Measurements from ENCODE around the gene TRANK1.
"Not testable (repeated sequence)": the region's sequence is repeated elsewhere in the genome, so short reads cannot be mapped to it uniquely, and the experiment has no call there.

The TRANK1 gene

DNA sequence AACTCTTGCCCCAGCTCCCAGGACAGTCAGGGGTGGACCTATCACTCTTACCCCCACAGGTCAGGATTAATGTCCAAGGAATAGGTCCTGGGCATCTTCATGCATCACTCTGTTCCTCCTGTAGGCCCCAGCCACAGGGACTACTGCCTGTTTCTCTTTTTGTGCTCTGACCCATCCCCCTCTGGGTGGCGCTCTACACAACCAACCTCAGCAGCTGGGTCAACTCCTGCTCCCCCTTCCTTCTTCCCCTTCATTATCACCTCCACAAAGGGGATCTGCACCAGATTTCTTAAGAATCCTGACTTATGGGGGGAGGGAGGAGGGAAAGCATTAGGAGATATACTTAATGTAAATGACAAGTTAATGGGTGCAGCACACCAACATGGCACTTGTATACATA, 12.2 kb upstream of the TRANK1 start:
- DNase-seq (ENCODE audit: low spot score) = no peak

DNA sequence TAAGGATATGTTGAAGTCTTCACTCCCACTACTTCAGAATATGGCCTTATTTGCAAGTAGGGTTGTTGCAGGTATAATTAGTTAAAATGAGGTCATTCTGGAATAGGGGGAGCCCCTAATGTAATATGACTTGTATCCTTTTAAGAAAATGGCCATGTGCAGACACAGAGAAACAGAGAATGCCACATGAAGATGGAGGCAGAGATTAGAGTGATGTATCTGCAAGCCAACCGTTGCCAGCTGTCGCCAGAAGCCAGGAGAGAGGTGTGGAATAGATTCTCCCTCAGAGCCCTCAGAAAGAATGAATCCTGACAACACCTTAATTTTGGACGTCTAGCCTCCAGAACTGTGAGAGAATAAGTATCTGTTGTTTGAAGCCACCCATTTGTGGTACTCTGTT, 11.3 kb upstream of the TRANK1 start:
- no peak for DNase-seq (ENCODE audit: low spot score)

DNA sequence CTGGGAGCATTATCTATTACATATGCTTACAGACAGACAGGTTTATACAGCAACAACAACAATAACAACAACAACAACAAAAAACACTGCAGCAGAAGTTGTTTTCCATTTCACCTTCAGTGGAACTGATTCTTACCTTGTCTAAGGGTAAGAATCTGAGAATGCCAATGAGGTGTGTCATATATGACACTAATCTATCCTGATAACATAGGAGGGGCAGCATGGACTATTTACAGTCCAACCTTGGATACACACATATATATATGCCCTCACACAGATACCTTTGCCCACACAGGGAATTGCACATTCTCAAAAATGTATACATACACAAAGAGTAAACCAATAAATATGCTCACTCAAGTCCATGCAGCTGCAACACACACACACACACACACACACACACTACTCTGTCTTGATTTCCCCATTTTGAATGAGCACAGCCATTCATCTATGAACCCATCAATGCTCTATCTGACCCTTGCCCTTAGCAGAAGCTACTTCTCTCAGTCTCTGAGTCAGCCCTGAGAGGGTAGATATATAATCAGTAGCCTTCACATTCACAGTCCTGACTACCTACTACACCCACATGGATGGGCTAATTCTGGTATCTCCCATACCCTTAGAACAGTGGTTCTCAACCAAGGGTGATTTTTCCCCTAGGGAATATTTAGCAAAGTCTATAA, 9.7 kb upstream of the TRANK1 start:
- DNase-seq (ENCODE audit: low spot score) = no peak

DNA sequence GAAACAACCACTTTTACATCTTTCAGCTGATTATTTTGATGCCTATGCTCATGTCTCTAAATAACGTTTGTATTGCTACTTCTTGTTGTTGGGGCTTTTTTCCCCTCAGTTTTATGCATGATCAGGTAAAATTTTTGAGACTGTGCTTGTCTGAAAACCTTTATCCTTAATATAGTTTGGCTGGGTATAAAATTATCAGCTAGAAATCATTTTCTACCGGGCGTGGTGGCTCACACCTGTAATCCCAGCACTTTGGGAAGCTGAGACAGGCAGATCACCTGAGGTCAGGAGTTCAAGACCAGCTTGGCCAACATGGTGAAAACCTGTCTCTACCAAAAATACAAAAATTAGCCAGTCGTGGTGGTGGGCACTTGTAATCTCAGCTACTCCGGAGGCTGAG, 3.0 kb upstream of the TRANK1 start:
- not testable (repeated sequence) for DNase-seq (ENCODE audit: low spot score)

DNA sequence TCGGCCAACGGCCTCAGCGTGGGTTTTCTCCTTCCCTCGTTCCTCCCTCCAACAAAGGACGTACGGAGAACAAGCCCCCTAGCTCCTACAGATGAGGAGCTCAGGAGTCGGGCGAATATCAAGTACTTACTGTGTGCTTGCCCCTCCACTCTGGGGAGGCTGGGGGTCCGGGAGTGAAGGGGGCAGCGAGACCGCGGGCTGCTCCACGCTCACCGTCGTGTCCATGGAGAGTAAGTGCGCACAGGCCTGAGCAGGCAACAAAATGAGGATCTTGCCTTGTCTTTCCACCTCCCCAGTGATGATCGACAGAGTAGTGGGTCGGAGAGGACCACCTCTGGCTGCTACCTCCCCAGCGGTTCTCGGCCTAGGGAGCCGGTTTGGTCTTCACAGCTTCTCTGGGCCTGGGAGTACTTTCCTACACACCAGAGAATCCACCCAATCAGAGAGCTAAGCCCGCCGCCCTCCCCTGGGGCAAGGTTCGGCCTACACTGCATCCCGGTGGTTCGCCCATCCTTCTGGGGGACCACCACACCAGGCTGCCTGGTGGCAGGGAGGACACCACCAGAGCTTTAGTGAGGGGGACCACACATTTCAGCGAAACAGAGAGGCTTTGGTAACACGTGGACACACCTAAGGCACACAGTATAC, 603 bp upstream of the TRANK1 start:
- DNase-seq (ENCODE audit: low spot score) = no peak

DNA sequence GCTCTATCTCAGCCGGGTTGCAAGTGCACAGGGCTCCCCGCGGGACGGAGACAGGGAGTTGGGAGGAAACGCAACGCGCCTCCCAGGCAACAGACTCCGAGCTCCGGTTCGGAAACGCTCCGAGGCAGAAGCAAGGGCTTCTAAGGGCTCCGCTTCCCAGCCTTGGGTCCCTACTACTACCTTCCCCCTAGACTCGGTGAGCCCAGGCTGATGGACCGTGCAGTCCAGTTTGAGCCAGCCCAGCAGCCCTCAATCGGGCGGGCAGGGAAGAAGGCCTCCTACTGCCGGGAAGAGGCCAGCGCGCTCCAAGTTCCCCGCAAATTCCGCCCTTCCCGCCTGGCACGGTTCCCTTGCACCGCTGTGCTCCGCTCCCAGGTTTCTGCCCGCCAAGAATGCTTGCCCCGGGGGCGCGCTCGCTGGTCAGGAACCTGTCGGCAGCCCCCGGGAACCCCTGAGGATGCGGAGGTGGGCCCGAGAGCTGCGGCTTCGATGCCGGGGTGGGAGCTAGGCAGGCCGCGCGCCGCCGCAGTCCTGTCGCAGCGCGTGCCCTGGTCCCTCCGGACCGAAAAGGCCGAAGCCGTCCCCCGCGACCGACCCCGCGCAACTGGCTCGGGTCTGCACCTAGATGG, 728 bp downstream of the TRANK1 start:
- DNase-seq (ENCODE audit: low spot score) = peak; percentile 42

DNA sequence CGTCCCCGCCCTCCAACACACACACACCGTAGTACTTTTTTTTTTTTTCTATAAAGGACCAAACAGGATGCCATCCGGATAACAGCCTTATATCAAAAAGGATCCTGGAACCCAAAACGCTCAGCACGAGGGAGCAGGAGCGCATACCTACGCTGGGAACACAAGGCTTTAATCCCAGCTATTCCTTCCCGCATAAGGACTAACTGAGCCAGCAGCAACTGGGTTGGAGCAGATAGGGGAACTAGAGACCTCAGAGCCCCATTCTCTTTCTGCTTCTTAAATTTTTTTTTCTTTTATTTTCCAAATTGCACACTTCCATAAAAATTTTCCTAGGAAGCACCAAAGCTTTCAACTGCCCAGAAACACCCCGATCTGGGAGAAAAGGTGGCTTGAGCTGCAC, 1.3 kb downstream of the TRANK1 start:
- DNase-seq (ENCODE audit: low spot score) = no peak

DNA sequence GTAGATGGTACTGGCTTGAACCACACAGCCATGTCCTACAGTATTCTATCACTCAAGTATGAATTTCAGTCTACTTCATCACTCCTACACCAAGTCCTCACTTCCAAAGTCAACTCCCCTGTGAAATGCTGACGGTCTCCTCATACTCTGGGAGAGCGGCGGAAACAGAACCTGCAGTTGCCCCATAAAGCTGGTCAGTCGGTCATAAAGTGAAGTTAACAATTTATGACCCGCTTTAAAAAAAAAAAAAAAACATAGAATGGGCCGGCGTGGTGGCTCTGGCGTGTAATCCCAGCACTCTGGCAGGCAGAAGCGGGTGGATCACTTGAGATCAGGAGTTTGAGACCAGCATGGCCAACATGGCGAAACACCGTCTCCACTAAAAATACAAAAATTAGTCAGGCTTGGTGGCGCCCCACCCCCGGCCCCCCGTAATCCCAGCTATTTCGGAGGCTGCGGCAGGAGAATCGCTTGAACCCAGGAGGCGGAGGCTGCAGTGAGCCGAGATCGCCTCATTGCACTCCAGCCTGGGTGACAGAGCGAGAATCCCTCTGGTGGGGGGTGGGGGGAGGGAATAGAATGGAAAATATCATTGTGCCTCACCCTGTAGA, 2.1 kb downstream of the TRANK1 start:
- DNase-seq (ENCODE audit: low spot score) = no peak

DNA sequence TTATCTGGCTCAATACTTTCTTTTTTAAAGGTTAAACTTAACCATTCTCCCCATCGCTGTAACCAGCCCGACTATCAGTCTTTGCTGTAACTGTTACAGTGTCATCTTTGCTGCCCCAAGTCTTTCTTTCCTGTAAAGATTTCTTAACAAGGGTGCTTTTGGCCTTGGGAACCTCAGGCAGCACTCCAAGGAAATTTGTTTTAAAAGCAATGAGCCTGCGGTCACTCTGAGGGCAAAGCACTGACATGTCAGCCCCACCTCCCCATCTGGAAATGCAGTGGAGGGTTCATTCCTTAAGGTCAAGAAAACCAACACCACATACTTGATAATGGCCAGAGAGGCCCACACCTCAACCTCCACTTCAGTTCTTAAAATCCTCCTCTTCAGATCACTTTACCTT, 3.2 kb downstream of the TRANK1 start:
- DNase-seq (ENCODE audit: low spot score) = no peak

DNA sequence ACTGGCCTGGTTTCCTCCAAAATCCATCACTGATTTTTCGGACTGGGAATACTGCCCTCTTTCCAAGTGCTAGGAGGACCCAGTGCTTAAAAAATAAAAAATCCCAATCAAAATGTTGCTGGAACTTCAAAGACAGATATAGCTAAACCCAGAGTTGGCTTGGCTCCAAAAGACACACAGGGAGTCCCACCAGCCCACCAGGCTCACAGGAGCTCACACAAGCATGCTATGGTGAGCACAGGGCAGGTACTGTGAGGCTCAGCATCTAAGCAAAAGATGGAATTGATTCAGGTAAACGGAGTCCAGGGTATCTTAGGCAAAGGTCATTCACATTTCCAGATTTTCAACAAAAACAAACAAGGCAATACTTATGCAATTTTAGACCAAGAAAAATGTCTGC, 3.7 kb downstream of the TRANK1 start:
- no peak for DNase-seq (ENCODE audit: low spot score)

DNA sequence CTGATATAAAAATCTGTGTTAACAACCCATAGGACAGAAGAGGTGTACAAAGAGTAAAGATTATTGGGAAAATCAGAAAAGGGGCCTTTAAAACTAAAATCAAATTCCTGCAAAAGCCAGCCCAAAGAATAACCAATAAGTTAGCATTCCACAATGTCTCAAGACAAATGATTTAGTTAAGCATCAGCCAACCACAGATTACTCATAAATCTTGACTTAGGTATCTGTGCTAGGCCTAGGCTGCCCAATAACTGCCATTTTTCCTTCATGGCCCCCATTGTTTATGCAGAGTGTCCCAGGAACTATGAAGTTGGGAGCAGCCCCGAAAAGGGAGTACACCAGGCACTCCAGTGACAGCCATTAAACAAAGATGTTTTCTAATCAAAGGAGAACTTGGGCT, 7.4 kb downstream of the TRANK1 start:
- no peak for DNase-seq (ENCODE audit: low spot score)

DNA sequence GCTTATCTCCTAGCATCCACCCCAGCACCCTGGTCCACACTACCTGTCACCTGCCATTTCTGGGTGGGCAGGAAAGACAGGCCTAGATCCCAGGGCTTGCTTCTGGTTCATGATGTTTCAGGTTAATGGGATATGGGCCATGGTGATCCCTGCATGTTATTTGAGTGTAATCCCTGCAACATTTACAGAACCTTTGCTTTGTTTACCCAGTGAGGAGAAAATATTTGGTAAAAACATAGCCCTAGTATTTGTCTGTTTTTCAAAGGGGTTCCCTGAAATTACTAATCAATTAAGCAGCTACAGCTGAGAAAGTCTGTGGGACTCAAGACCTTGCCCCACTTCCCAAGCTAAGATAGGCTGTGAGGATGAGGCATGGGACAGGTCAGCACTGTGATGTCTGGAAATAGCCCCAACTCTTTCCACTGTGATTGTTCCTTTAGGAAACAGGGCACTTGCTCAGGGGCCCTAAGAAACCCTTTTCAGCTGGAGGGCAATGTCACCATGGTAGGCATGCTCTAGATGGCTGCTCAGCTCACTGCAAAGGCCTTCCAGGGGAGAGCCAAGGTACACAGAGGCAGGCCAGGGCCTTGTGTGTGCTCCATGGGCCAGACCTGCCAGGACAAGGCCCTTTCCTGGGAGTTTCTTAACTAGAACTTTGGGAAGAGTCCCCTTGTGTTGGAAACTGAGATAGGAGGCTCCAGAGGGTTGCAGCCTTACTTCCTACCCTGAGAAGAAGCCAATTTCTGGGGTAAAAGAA, 11.1 kb downstream of the TRANK1 start:
- no peak for DNase-seq (ENCODE audit: low spot score)

DNA sequence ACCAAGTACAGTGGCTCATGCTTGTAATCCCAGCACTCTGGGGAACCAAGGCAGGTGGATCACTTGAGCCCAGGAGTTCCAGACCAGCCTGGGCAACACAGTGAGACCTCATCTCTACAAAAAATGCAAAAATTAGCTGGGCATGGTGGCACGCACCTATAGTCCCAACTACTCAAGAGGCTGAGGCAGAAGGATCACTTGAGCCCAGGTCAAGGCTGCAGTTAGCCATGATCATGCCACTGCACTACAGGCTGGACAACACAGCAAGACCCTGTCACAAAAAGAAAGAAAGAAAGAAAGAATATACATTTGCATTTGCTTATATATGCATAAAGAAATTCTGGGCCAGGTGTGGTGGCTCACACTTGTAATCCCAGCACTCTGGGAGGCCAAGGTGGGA, 13.4 kb downstream of the TRANK1 start:
- not testable (repeated sequence) for DNase-seq (ENCODE audit: low spot score)

DNA sequence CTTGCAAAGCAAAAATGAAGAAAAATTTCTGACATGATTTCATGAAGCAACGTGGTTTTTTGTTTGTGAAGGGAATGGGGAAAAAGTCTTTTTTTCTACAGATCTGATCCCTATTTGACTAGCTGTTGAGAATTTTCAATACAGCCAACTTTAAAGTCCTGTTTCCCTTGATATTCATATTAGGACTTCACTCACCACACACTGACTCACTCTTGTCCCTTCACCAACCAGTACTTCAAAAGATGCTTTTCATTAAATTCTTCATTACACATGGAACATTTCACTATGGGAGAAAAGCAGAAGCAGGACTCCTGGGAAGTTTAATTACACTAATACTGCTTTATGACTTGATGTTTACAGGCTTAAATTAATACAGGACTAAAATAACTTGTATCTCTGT, 16.6 kb downstream of the TRANK1 start:
- no peak for DNase-seq (ENCODE audit: low spot score)

DNA sequence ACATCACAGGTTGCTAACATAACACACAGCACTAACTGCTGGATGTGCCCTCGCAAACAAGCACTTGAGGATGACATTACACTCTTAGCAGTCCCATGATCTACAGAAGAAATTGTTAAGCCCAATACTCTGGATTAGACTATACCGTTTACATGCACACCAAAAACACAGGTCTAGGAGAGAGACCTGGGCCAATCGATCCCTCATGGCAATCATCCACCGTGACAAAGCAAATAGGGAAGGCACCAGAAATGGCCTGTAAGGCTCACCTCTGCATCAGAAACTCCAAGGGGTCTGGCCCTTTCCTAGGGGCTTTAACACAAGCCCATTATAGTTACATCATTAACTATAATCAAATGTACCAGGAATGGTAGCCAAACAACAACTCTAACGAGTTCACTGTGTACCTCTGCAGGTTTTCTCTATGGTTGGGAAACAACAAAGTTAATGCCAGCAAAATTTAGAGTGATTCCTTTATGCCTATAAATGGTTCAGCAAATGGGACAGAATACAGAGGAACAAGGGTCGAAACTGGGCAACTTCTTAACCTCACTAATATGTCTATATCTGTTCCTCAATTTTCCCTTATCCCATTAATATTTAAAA, 18.5 kb downstream of the TRANK1 start:
- no peak for DNase-seq (ENCODE audit: low spot score)

DNA sequence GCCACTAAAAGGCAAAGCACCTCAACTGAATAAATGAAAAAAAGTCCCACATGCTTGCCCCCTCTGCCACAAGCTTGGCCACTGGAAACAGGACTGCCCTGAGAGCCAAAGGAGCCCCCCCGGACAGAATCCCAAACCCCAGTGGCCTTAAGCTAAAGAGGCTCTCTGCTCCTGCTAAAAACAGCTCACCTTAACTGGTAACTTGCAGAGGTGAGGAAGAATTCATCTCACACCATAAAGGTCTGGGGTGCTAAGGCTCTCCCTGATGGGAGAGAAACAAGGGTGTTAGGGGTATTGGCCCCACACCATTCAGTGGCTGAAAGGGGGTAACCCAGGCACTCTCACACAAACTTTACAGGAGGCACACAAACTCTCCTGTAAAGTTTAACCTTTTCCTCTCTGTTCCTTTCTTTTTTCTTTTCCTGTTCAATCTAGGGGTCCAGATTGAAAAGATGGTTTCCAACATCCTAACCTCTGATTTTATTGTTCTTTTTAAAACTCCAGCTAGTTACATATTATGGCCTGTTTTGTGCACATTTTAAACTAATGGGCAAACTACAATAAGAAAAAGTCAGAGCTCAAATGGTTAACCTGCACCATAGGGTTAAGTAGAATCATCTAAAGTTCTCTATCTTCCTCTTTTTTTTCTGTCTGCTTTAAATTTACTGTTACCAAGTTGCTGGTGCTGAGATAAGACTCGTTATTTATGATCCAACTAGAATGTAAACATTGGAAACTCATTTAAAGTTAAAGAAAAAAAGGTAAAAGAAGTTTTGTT, 19.9 kb downstream of the TRANK1 start:
- DNase-seq (ENCODE audit: low spot score) = no peak

DNA sequence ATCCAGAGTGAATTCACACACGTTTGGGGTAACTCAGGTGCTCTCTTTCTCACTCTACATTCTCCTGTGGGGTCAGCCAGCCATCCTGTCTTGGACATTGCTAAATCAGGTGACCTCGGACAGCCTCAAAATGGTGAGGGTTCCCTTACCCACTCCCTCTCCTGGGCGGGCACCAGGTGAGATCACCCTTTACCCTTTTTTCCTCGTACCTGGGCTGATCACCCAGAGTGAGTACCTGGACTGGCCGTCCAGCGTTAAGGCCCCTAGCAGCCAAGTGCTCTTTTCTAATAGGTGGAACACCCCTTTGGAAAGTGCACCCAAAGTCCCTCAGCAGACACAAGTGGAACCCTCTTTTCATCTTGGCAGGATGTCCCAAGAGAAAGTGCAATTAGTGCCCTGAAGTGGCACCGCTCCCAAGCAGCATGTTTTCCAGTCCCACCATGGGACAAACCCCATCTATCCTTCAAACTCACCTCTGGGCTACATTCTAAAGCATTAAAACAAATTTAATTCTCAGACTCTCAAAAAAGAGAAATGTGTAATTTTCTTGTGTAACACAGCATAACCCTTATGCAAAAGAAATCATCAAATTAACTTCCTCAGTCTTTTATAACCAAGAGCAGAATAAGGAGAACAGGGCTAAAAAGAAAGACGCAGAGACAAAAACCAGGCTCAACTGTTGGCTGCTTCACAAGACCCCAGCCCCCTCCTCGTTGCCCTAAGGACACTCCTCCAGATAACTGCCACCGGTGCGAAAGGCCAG, 20.7 kb downstream of the TRANK1 start:
- DNase-seq (ENCODE audit: low spot score) = no peak

DNA sequence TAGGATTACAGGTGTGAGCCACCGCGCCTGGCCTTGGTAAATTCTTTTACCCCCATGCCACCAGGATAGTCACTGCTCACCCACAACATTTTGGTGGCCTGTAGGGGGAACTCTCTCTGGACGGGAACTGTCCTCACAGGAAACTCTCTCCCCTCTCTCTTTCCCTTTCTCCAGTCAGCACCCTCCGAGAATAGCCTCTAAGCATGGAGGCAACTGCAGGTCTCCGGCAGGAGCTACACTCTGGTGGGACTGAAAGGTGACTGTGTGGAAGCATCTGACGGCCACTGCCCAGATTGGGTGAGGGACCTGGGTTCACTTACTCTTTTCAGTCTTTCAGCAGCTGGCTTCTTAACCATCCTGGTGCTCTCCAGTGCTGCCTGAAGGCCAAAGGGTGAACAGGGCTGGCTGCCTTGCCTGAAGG, 21.3 kb downstream of the TRANK1 start:
- DNase-seq (ENCODE audit: low spot score) = no peak

DNA sequence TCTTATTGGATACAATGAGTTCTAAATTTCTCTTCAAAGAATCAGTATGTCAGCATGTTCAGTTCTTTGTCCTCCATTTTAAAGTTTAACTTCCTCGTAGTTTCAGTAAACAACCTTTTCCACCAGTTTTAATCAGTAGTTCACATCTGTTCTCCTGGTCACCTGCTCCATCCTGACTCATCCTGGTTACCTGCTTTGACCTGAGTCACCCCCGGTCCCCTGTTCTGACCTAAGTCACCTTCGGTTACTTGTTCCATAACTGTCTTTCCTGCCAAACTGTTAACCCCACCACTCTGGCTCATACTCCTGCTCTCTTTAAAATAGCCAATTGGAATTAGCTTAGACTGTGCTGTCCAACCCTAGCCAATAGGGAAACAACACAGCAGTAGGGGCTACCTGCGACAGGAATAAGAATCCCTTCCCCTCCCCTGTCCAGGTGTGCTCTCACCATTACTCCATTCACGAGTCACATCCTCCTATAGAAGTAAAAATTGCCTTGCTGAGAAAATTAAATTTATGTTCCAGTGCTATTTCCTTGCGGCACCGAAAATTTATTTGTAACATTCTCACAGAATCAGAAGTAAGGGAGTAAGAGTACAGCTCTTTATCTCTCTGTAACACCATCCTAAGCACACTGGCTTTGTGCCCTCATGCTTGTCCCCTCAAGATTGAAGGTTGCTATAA, 23.8 kb downstream of the TRANK1 start:
- DNase-seq (ENCODE audit: low spot score) = no peak
